ENCODE results near the gene GZMM. TPM values are rescaled to one million over a fixed set of nuclear protein-coding genes. Genes with fewer than 3 reads are reported as not detected.

Gene GZMM
- total and polyA plus RNA-seq, 2 of the 13 experiments (the other 11 are each of a cell fraction or from before 2014, with no cell fraction given) = 0.07 TPM; not detected in 1

GRCh38 chr19:591099-591958, 47.5 kb downstream of the GZMM start (continued):
- TF ChIP-seq ZHX2 (IDR thresholded peaks at IDR 0.05; ENCODE audit: low read depth) (no peak), ZHX2 (CRISPR knock-in tag; IDR thresholded peaks at IDR 0.05; ENCODE audit: borderline replicate concordance) (peak; percentile 88; the same call in 1 of the 2 replicates), FOXA3 (CRISPR knock-in tag; IDR thresholded peaks at IDR 0.05) (no peak), LBX2 (CRISPR knock-in tag; IDR thresholded peaks at IDR 0.05; ENCODE audit: borderline replicate concordance) (no peak), NFATC3 (CRISPR knock-in tag; IDR thresholded peaks at IDR 0.05) (no peak), ZNF362 (CRISPR knock-in tag; IDR thresholded peaks at IDR 0.05; ENCODE audit: borderline replicate concordance) (no peak), CHCHD3 (CRISPR knock-in tag; IDR thresholded peaks at IDR 0.05) (no peak), TFAP4 (IDR thresholded peaks at IDR 0.05; ENCODE audit: borderline replicate concordance, low read depth) (no peak), MIER3 (CRISPR knock-in tag; IDR thresholded peaks at IDR 0.05; ENCODE audit: borderline replicate concordance) (no peak), CAMTA2 (CRISPR knock-in tag; IDR thresholded peaks at IDR 0.05; ENCODE audit: borderline replicate concordance) (no peak), ZNF343 (CRISPR knock-in tag; IDR thresholded peaks at IDR 0.05) (no peak), ZNF12 (CRISPR knock-in tag; IDR thresholded peaks at IDR 0.05) (peak; percentile 51; the same call in 1 of the 2 replicates), ZMAT5 (CRISPR knock-in tag; IDR thresholded peaks at IDR 0.05; ENCODE audit: borderline replicate concordance, low read depth) (no peak), SRY (CRISPR knock-in tag; IDR thresholded peaks at IDR 0.05) (peak; percentile 94), ZNF605 (CRISPR knock-in tag; IDR thresholded peaks at IDR 0.05) (peak; percentile 79; the same call in 1 of the 2 replicates)

All from HepG2 (cell line).